ENCODE measurements around the gene UBE2N. TPM values are rescaled to one million over a fixed set of nuclear protein-coding genes. Genes with fewer than 3 reads are reported as not detected.

UBE2N gene
- total and polyA plus RNA-seq, 10 of the 15 experiments (the other 5 are each of a cell fraction or from before 2014, with no cell fraction given) = 243 to 945 (median 443) TPM

- no peaks in the 10 kb centered on the region for H4K20me1 ChIP-seq (ENCODE audit: control insufficient read depth, insufficient read depth)
- ChIA-PET POLR2A (no interaction called here), SMC1A (ENCODE audit: uncharacterized antibody, unreplicated experiment) (interaction anchor here (0.6 to 1.4 kb wide), 3 partner anchors 11 to 530 kb away, joined by 3 to 4 read pairs (median 4); no protein-coding TSS in a partner anchor), CTCF (interaction anchor here (1.6 kb wide), 1 partner anchor 56 kb away, joined by 3 read pairs; no protein-coding TSS in a partner anchor), RAD21 (ENCODE audit: unreplicated experiment) (no interaction called here)
- 94% methylated on average over 5 of the region's 5 CpGs for WGBS (ENCODE audit: insufficient coverage, insufficient replicate concordance, low lambda C conversion rate, missing lambda C conversion rate)
- no peaks in the 10 kb centered on the region for H3K79me2 ChIP-seq (ENCODE audit: control insufficient read depth, insufficient read depth, low read length)
- ATAC-seq = no peak
- no peak overlapping the region for H3K4me2 ChIP-seq (ENCODE audit: control insufficient read depth, insufficient read depth)
- TF ChIP-seq SPI1 (IDR thresholded peaks at IDR 0.05; ENCODE audit: borderline replicate concordance, insufficient read depth, low read depth, low read length) (no peak), E2F4 (IDR thresholded peaks at IDR 0.05; ENCODE audit: low read depth, low read length) (no peak), IRF3 (IDR thresholded peaks at IDR 0.05) (no peak), HSF1 (IDR thresholded peaks at IDR 0.05; ENCODE audit: low read depth, low read length) (no peak), EP300 (IDR thresholded peaks at IDR 0.05; ENCODE audit: borderline replicate concordance in 1 of 2, control insufficient read depth in 1 of 2, low read depth in 2 of 2, low read length in 2 of 2) (no peak), PAX5 (IDR thresholded peaks at IDR 0.05; ENCODE audit: borderline replicate concordance, low read depth, low read length) (no peak), MYB (IDR thresholded peaks at IDR 0.05; ENCODE audit: borderline replicate concordance, low read depth, low read length) (no peak), NFIC (IDR thresholded peaks at IDR 0.05; ENCODE audit: low read depth, low read length) (no peak), LARP7 (IDR thresholded peaks at IDR 0.05) (no peak), MAX (IDR thresholded peaks at IDR 0.05; ENCODE audit: low read depth, low read length) (no peak), SREBF2 (IDR thresholded peaks at IDR 0.05; ENCODE audit: low read length) (no peak), FOXK2 (IDR thresholded peaks at IDR 0.05) (no peak), PRDM15 (CRISPR knock-in tag; IDR thresholded peaks at IDR 0.05) (no peak), MLLT1 (IDR thresholded peaks at IDR 0.05) (no peak), NFXL1 (IDR thresholded peaks at IDR 0.05; ENCODE audit: borderline replicate concordance) (no peak)
- H3K9ac ChIP-seq (ENCODE audit: control insufficient read depth, insufficient read depth, low read length) = no peak overlapping the region
- H2AFZ ChIP-seq (ENCODE audit: control insufficient read depth, low read depth, low read length) = no peak overlapping the region
- no peak for DNase-seq (ENCODE audit: low read depth, low spot score)
- no peaks in the 10 kb centered on the region for H3K9me3 ChIP-seq (replicated peaks; ENCODE audit: control insufficient read depth, insufficient read depth, low read length)
- H3K27me3 ChIP-seq (replicated peaks in 1 of 2; ENCODE audit: control insufficient read depth in 2 of 2, insufficient read depth in 2 of 2, low read length in 1 of 2) = no peaks in the 10 kb centered on the region
- no TSS peak for BruUV-seq (replicated peaks)
- FAIRE-seq = no peak
- in situ Hi-C loops (cut with MboI) = no loop called here
- no peak overlapping the region for H3K27ac ChIP-seq (ENCODE audit: control insufficient read depth, insufficient read depth)
- intact Hi-C loops (cut with micrococcal nuclease; ENCODE audit: unreplicated experiment) = no loop called here
- no peak overlapping the region for H3K4me3 ChIP-seq
- no peaks in the 10 kb centered on the region for H3K36me3 ChIP-seq (ENCODE audit: control insufficient read depth in 2 of 2, insufficient read depth in 2 of 2, low read length in 1 of 2)
- H3K4me1 ChIP-seq (ENCODE audit: control insufficient read depth, insufficient read depth, low read length) = peaks cover 4% of the 10 kb centered on the region; the same call in 1 of the 2 replicates
These were observed 11.9 kb upstream of the UBE2N start for GRCh38 chr12:93453633-93454032.
